ENCODE results near the gene CSAD. TPM values are rescaled to one million over a fixed set of nuclear protein-coding genes. Genes with fewer than 3 reads are reported as not detected.

The CSAD gene
- total RNA-seq, 4 donors from 2014 or later: 29.1 to 142 (median 39.2) TPM

DNA sequence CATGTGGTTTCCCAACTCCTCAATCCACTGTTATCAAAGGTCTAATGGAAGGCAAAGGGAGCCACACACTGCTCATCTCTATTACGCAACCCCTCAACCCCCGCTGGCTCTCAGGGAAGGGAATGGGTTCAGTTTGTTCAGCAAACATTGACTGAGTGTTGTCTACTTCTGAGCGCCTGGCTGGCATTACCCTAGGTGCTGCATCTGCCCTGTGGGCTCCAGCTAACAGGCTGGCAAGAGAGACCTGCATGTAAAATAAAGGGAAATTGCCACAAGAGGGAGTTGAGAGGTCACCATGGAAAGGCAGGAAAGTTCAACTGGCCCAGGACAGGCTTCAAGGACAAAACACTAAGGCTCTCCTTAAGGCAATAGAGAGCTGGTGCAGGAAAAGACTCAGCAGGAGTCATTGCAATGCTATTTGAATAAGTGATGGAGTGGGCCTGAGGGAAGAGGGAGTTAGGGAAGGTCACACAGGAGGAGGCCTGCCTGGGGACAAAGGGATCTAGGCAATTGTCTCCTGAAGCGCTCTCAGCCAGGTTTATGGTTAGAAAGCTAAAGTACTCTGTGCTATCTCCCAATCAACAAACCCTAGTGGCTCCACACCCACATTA, 5.7 kb downstream of the CSAD start:
- Histone ChIP-seq H3K27me3 (no peaks in the 10 kb centered on the region), H3K9me3 (no peaks in the 10 kb centered on the region), H3K27ac (peak overlapping the region; percentile 12 to 58 (median 19)), H3K4me1 (peaks cover 6 to 31% (median 13%) of the 10 kb centered on the region in 4 donors), H3K36me3 (no peaks in the 10 kb centered on the region), H3K4me3 (no peak overlapping the region)
- WGBS, 2 donors (ENCODE audit: low coverage in 1 of 2): 61% methylated on average over 3 to 4 of the region's 4 CpGs
- no peak for DNase-seq
- intact Hi-C loops (cut with DNase I; ENCODE audit: low total_unique reads) (no loop called here), in situ Hi-C loops (cut with MboI; ENCODE audit: low pct_ligation_motif_present in 1 of 4, low pct_unique_long_range_greater_than_20kb in 1 of 4, low sequenced_read_pairs in 3 of 4) (loop anchor here in 1 of 4 donors (25.0 kb wide), 1 partner anchor 113 kb away; the partner anchor contains the start of gene TNS2)
- TF ChIP-seq POLR2A (IDR thresholded peaks at IDR 0.05) (no peak), CTCF (IDR thresholded peaks at IDR 0.05) (peak in 3 of 5 experiments; percentile 12 to 42 (median 29)), POLR2AphosphoS5 (IDR thresholded peaks at IDR 0.05) (no peak)

- no peak for DNase-seq
- TF ChIP-seq EP300 (IDR thresholded peaks at IDR 0.05; ENCODE audit: low read depth) (no peak), POLR2A (IDR thresholded peaks at IDR 0.05) (no peak), POLR2AphosphoS5 (IDR thresholded peaks at IDR 0.05) (no peak), CTCF (IDR thresholded peaks at IDR 0.05) (no peak)
- intact Hi-C loops (cut with DNase I; ENCODE audit: low total_unique reads): no loop called here
- H3K36me3 ChIP-seq: no peaks in the 10 kb centered on the region
- no peak overlapping the region for H3K4me3 ChIP-seq
- WGBS, 2 donors (ENCODE audit: low coverage in 1 of 2): 91 to 93% methylated on average over 4 to 10 of the region's 10 CpGs
- H3K9me3 ChIP-seq: no peaks in the 10 kb centered on the region
- in situ Hi-C loops (cut with MboI; ENCODE audit: low pct_ligation_motif_present in 1 of 4, low pct_unique_long_range_greater_than_20kb in 1 of 4, low sequenced_read_pairs in 3 of 4): no loop called here
- no peaks in the 10 kb centered on the region for H3K27me3 ChIP-seq
- no peak overlapping the region for H3K27ac ChIP-seq
- H3K4me1 ChIP-seq: peaks cover 4 to 24% (median 7%) of the 10 kb centered on the region in 4 donors
These were observed 7.5 kb downstream of the CSAD start for GRCh38 chr12:53173085-53173715.

GRCh38 chr12:53172352-53172751, 8.4 kb downstream of the CSAD start:
- DNase-seq: no peak
- WGBS, 2 donors (ENCODE audit: low coverage in 1 of 2): 88 to 94% methylated on average over 5 to 11 of the region's 11 CpGs

More at GRCh38 chr12:53172352-53172751, 8.4 kb downstream of the CSAD start:
- no peaks in the 10 kb centered on the region for H3K9me3 ChIP-seq
- H3K27me3 ChIP-seq: no peaks in the 10 kb centered on the region
- TF ChIP-seq CTCF (IDR thresholded peaks at IDR 0.05) (no peak), POLR2A (IDR thresholded peaks at IDR 0.05) (no peak), EP300 (IDR thresholded peaks at IDR 0.05; ENCODE audit: low read depth) (no peak), POLR2AphosphoS5 (IDR thresholded peaks at IDR 0.05) (no peak)
- in situ Hi-C loops (cut with MboI; ENCODE audit: low pct_ligation_motif_present in 1 of 4, low pct_unique_long_range_greater_than_20kb in 1 of 4, low sequenced_read_pairs in 3 of 4): no loop called here
- intact Hi-C loops (cut with DNase I; ENCODE audit: low total_unique reads): no loop called here
- no peak overlapping the region for H3K4me3 ChIP-seq
- H3K27ac ChIP-seq: no peak overlapping the region
- H3K36me3 ChIP-seq: no peaks in the 10 kb centered on the region
- peaks cover 4 to 24% (median 7%) of the 10 kb centered on the region in 4 donors for H3K4me1 ChIP-seq
